GM12875 (cell line): ENCODE results near the gene INTU.

ENCODE experiments used
- H3K4me3 ChIP-seq: one replicate; pipeline ENCODE4 v1.5.1; 2011; ENCODE audit warnings: low read depth, low read length, control low read depth
- CTCF ChIP-seq: IDR thresholded peaks from 2 replicates; pipeline ENCODE4 v1.5.1; 2011; ENCODE audit warnings: low read depth, mild to moderate bottlenecking, control low read depth, inconsistent platforms, low read length, moderate library complexity, borderline replicate concordance; ENCODE audit not compliant: insufficient read depth

INTU gene

GRCh38 chr4:127606823-127607222 is 25.9 kb upstream of the INTU start:
- TF ChIP-seq CTCF, result no peak

GRCh38 chr4:127609484-127609883 is 23.3 kb upstream of the INTU start:
- TF ChIP-seq CTCF, result no peak
- H3K4me3 ChIP-seq, result no peak overlapping the region

More at GRCh38 chr4:127606823-127607222, 25.9 kb upstream of the INTU start:
- no peak overlapping the region for H3K4me3 ChIP-seq

- H3K4me3 ChIP-seq, result no peak overlapping the region
- no peak for TF ChIP-seq CTCF
Measured at GRCh38 chr4:127610488-127610887, 22.3 kb upstream of the INTU start.

- no peak for TF ChIP-seq CTCF
- H3K4me3 ChIP-seq, result no peak overlapping the region
Measured at GRCh38 chr4:127616898-127617297, 15.9 kb upstream of the INTU start.

- no peak for TF ChIP-seq CTCF
- H3K4me3 ChIP-seq, result no peak overlapping the region
Measured at GRCh38 chr4:127618427-127618826, 14.3 kb upstream of the INTU start.

- no peak for TF ChIP-seq CTCF
- H3K4me3 ChIP-seq, result no peak overlapping the region
Measured at GRCh38 chr4:127622621-127622920, 10.2 kb upstream of the INTU start.

GRCh38 chr4:127622921-127623796 is 9.6 kb upstream of the INTU start:
- peak overlapping the region; percentile 5 for H3K4me3 ChIP-seq
- TF ChIP-seq CTCF, result no peak
